Duodenal mucosa (tissue), 2 donors: ENCODE measurements around the gene ALG12.

Experiments used
- H3K27ac ChIP-seq: one replicate; pipeline ENCODE4 v1.7.0; 2013; ENCODE audit warnings: low read depth, low read length
- H3K27me3 ChIP-seq, 2 donors: one replicate each; pipeline ENCODE4 v1.7.0; 2013; ENCODE audit warnings: low read length in 2 of 2, control low read depth in 1 of 2; ENCODE audit not compliant: insufficient read depth in 2 of 2, control insufficient read depth in 1 of 2
- H3K36me3 ChIP-seq, 2 donors: one replicate each; pipeline ENCODE4 v1.7.0; 2013; ENCODE audit warnings: low read length in 2 of 2, control low read depth in 1 of 2; ENCODE audit not compliant: insufficient read depth in 2 of 2, control insufficient read depth in 1 of 2
- H3K4me1 ChIP-seq, 2 donors: one replicate each; pipeline ENCODE4 v1.7.0; 2013; ENCODE audit warnings: low read length in 2 of 2, control low read depth in 1 of 2; ENCODE audit not compliant: insufficient read depth in 2 of 2, control insufficient read depth in 1 of 2
- H3K4me3 ChIP-seq, 2 donors: one replicate each; pipeline ENCODE4 v1.7.0; 2013; ENCODE audit warnings: low read length in 2 of 2, low read depth in 1 of 2
- H3K9ac ChIP-seq, 2 donors: one replicate each; pipeline ENCODE4 v1.7.0; 2013; ENCODE audit warnings: low read length in 2 of 2, low read depth in 1 of 2
- H3K9me3 ChIP-seq, 2 donors: one replicate each; pipeline ENCODE4 v1.7.0; 2013; ENCODE audit warnings: low read length in 2 of 2, control low read depth in 1 of 2; ENCODE audit not compliant: control insufficient read depth in 1 of 2

The ALG12 gene

GRCh38 chr22:49937758-49938564 lies 19.7 kb upstream of the ALG12 start:
- peak overlapping the region; percentile 83 for H3K27ac ChIP-seq
- peaks cover 18 to 31% of the 10 kb centered on the region in 2 donors for H3K4me1 ChIP-seq
- no peaks in the 10 kb centered on the region for H3K9me3 ChIP-seq
- H3K36me3 ChIP-seq = no peaks in the 10 kb centered on the region
- H3K4me3 ChIP-seq = no peak overlapping the region
- no peaks in the 10 kb centered on the region for H3K27me3 ChIP-seq
- H3K9ac ChIP-seq = no peak overlapping the region

GRCh38 chr22:49936973-49937757 lies 18.9 kb upstream of the ALG12 start:
- Histone ChIP-seq H3K27ac (peak overlapping the region; percentile 83), H3K36me3 (no peaks in the 10 kb centered on the region), H3K9ac (no peak overlapping the region), H3K9me3 (no peaks in the 10 kb centered on the region), H3K4me3 (no peak overlapping the region), H3K27me3 (no peaks in the 10 kb centered on the region), H3K4me1 (peaks cover 18 to 32% of the 10 kb centered on the region in 2 donors)

- Histone ChIP-seq H3K27ac (peak overlapping the region; percentile 32), H3K4me1 (peaks cover 22 to 32% of the 10 kb centered on the region in 2 donors), H3K9me3 (no peaks in the 10 kb centered on the region), H3K9ac (peak overlapping the region in 1 of 2 donors; percentile 10), H3K4me3 (peak overlapping the region; percentile 15 to 21), H3K36me3 (no peaks in the 10 kb centered on the region), H3K27me3 (no peaks in the 10 kb centered on the region)
These were observed 18.1 kb upstream of the ALG12 start for GRCh38 chr22:49936018-49936972.

- no peak overlapping the region for H3K4me3 ChIP-seq
- H3K27ac ChIP-seq = no peak overlapping the region
- no peaks in the 10 kb centered on the region for H3K27me3 ChIP-seq
- H3K4me1 ChIP-seq = peaks cover 26 to 32% of the 10 kb centered on the region in 2 donors
- H3K9me3 ChIP-seq = no peaks in the 10 kb centered on the region
- H3K36me3 ChIP-seq = no peaks in the 10 kb centered on the region
- no peak overlapping the region for H3K9ac ChIP-seq
These were observed 17.3 kb upstream of the ALG12 start for GRCh38 chr22:49935561-49935960.

GRCh38 chr22:49934891-49935557 lies 16.8 kb upstream of the ALG12 start:
- Histone ChIP-seq H3K4me1 (peaks cover 27 to 32% of the 10 kb centered on the region in 2 donors), H3K27ac (peak overlapping the region; percentile 84), H3K27me3 (no peaks in the 10 kb centered on the region), H3K4me3 (peak overlapping the region; percentile 48 to 60), H3K9me3 (no peaks in the 10 kb centered on the region), H3K9ac (peak overlapping the region in 1 of 2 donors; percentile 70), H3K36me3 (no peaks in the 10 kb centered on the region)

GRCh38 chr22:49934160-49934890 lies 16.1 kb upstream of the ALG12 start:
- H3K9me3 ChIP-seq = no peaks in the 10 kb centered on the region
- peak overlapping the region; percentile 48 to 60 for H3K4me3 ChIP-seq
- peak overlapping the region; percentile 84 for H3K27ac ChIP-seq
- peaks cover 32 to 36% of the 10 kb centered on the region in 2 donors for H3K4me1 ChIP-seq
- peak overlapping the region; percentile 33 to 70 for H3K9ac ChIP-seq
- no peaks in the 10 kb centered on the region for H3K36me3 ChIP-seq
- H3K27me3 ChIP-seq = no peaks in the 10 kb centered on the region

- Histone ChIP-seq H3K4me1 (peaks cover 32 to 36% of the 10 kb centered on the region in 2 donors), H3K4me3 (no peak overlapping the region), H3K27ac (peak overlapping the region; percentile 84), H3K9ac (peak overlapping the region in 1 of 2 donors; percentile 70), H3K27me3 (no peaks in the 10 kb centered on the region), H3K36me3 (no peaks in the 10 kb centered on the region), H3K9me3 (no peaks in the 10 kb centered on the region)
These were observed 15.3 kb upstream of the ALG12 start for GRCh38 chr22:49933236-49934159.

- peak overlapping the region in 1 of 2 donors; percentile 2 for H3K9ac ChIP-seq
- H3K36me3 ChIP-seq = peaks cover 0 to 7% of the 10 kb centered on the region in 2 donors
- no peaks in the 10 kb centered on the region for H3K27me3 ChIP-seq
- H3K4me3 ChIP-seq = no peak overlapping the region
- H3K27ac ChIP-seq = no peak overlapping the region
- peaks cover 23 to 32% of the 10 kb centered on the region in 2 donors for H3K4me1 ChIP-seq
- no peaks in the 10 kb centered on the region for H3K9me3 ChIP-seq
These were observed 12.6 kb upstream of the ALG12 start for GRCh38 chr22:49930596-49931412.
